ENCODE data around the gene MYL7.
"Not testable (repeated sequence)": the region's sequence is repeated elsewhere in the genome, so short reads cannot be mapped to it uniquely, and the experiment has no call there.

Gene MYL7

DNA sequence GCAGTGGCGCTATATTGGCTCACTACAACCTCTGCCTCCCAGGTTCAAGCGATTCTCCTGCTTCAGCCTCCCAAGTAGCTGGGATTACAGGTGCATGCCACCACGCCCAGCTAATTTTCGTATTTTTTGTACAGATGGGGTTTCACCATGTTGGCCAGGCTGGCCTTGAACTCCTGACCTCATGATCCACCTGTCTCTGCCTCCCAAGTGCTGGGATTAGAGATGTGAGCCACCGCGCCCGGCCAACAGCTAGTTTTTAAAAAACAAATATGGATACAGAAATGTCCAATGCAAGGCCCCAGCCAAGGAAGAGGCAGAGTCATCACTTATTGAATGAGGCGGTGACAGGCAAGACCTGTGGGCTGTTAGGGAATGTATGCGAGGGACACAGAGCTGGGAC, 30.8 kb upstream of the MYL7 start:
- not testable (repeated sequence) for DNase-seq

GRCh38 chr7:44167920-44168319, 26.8 kb upstream of the MYL7 start:
- no peak for DNase-seq

DNA sequence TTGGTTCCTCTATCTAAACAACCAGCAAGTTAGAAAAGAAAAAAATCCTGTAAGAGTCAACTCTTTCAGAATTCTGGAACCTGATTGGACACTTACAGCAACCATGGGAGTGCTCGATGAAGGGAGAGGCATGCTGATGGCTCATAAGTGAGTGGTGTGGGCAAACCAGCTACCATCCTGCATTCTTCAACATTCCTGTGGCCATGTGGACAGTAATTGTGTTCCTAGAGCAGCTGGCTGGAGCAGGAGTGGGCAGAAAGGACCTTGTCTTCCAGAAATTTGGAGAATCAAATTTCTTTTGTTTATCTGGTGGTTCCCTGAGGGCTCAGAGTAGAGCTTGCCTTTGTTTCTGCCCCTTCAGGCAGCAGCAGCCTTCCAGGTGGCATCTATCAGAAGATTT, 22.5 kb upstream of the MYL7 start:
- no peak for DNase-seq

GRCh38 chr7:44162785-44163395, 21.8 kb upstream of the MYL7 start:
- DNase-seq: no peak

DNA sequence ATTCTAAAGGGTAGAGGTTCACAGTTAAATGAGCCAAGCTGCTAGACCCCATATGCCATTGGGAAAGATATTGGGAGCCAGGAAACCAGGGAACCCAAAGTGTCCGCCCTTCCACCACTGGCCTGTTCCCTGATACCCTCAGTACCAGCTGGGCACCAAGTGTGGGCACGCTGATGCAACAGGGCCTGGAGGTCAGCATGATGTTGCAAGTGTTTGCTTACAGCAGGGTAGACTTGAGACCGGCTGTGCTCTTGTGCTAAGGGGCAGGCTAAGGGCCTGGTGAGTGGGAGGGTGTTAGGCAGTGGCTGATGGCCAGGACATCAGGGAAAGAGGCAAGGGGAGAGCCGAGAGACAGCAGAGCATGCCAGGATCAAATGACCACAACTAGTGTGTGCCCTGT, 21.0 kb upstream of the MYL7 start:
- no peak for DNase-seq

GRCh38 chr7:44161371-44161770, 20.2 kb upstream of the MYL7 start:
- DNase-seq: no peak

DNA sequence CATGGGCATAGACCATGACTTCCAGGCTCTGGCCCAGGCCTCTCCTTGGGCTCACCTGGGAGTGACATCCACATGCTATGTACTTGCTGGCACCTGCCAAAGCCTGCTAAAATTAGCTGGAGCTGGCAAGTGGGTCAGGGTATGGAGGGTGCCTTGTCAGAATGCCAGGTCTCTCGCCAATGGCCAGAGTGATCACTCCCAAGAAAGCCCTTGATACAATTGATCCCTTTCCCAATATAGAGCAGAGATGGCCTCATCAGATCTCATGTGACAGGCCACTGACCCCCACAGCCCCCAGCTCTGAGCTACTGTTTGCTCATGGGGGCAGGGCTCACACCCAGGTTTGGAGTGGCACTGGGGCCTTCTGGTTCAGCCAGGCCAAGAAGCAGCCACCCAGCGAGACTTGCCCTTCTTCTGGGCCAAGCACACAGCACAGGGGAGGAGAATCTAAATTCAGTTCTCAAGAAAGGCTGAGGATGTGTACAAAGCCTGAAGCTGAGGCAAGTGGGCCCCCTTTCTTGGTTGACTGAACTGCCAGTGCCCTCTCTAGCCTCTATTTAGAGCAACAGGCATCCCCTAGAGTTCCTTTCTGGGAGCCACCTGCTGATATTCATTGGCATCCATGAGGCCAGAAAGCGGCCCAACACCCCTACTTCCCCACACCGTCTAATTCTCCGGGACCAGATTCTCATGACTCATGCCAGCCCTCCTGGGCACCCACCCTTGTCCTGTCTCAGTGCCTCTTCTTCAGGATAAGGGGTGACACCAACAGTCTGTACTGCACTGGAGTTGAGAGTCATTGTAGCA, 18.9 kb upstream of the MYL7 start:
- DNase-seq: no peak

DNA sequence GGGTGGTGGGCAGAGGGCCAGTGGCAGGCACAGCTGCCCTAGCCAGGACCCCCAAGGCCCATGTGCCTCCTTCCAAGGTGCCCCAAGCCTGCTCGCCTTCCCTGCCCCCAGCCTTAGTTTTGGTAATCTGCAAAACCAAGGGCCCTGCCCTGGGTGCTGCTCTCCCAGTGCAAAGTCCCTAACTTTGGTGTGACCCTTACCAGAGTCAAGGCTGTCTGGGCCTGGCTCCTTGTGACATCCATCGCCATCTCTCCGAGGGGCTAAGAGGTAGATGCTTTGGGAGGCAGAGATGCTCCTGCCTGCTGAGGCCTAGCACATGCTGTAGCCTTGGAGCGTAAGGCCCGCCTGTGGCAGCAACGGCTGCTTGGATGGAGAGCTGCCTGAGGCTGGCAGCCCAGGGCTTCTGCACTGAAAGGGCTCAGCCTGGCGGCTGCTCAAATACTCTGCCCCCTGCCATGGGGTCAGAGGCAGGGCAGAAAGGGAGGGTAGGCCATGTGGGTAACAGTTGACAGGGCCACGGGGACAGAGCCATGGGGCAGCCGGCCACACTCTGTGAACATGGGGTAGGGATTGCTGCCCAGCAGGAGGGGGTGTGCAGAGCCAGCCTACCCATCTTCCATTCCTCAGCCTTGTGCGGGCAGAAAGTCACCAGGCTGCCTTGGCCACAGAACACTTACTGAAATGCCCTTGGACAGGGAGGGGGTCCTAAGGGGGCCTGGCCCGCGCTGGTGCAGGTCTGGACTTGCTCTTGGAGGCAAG, 17.9 kb upstream of the MYL7 start:
- DNase-seq: no peak

DNA sequence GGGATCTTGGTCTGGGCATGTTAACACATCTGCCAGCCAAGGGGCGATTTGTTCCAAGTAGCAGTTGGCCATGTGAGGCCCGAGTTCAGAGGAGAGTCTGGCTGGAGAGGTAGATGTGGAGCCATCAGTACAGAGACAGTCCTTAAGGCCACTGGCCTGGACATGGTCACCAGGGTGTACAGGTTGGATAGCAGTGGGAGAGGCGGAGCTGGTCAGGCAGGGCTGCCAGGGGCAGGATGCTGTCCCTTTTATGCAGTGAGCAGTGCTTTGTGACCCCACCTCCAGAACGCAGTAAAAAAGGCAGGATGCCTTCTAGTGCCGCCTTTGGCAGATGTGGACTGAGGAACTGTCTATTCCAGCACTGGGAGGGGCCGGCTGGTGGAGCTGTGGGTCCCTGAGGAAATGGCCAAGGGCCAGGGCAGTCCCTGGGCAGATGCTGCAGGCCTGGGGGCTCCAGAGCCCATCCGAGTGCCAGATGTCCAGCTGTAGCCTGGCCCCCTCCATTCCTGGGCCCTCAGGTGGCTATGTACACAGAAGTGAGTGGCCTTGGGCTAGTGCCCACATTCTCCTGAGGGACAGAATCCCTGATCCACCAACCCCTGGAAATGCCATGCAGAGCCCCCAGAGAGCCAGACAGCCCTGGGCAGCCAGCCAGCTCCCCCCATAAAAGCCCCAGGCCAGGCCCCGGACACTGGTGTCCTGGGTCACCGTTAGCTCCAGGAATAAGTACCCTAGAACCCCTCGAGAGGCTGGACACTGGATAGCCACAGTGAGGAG, 17.2 kb upstream of the MYL7 start:
- no peak for DNase-seq

GRCh38 chr7:44157116-44158080, 16.3 kb upstream of the MYL7 start:
- no peak for DNase-seq

GRCh38 chr7:44156453-44157010, 15.4 kb upstream of the MYL7 start:
- no peak for DNase-seq

- DNase-seq: no peak
Measured at GRCh38 chr7:44155191-44156185, 14.4 kb upstream of the MYL7 start.

DNA sequence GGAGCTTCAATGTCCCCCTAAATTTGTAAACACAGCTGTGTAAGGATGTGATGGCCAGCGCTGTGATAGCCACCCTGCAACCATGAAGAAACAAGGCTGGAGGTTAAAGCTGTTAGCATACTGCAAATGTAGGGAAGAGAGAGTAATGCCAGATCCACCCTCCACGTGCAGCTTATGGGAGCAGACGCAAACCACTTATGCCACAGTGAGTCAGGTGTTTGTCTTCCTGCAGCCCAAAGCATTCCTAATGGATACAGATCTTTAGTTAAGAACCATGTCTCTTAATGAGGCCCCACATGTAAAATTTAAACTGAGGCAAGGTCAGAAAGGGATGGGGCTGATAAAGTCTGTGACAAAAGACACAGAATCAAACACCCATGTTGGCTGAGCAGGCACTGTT, 13.6 kb upstream of the MYL7 start:
- DNase-seq: no peak

- no peak for DNase-seq
Measured at GRCh38 chr7:44153948-44154335, 12.8 kb upstream of the MYL7 start.

DNA sequence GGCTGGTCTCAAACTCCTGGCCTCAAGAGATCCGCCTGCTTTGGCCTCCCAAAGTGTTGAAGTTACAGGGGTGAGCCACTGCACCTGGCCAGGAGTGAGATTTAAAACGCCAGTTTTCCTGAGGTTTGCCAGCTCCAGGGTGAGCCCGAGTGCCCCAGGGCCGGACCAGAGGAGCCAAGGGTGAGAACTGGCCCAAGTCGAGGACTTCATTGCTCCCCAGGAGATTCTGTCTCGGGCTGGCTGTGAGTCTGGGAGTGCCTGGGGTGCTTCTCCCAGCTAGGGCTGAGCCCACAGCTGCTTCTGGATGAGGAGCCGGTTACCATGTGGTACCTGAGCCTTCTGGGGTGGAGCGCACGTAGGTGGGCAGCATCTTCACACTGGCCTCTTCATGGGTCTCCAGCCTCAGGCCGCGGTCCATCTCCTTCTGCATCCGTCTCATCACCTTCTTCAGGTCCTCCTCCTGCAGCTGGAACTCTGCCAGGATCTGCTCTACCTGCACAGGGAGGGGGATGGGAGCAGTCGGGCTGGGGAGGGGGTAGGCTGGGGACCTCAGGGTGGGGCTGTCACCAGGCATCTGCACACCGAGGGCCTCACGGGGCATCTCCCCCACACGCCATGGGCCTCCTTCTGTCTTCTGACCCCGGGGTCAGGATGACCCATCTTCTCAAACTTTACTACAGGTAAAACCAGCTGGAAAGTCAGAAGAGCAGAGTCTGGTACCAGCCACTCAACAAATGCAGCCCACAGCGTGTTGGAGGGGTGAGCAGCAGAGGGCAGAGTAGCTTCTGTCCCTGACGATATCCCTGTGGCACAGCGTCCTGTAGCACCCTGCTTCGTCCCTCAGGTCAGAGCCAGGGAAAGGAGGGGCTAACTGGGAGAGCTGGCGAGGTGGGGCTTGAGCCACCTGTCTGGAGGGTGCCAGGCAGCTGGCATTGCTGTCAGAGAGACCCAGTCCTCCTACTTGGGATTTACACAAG, 12.1 kb upstream of the MYL7 start:
- DNase-seq: no peak

GRCh38 chr7:44151956-44152355, 10.8 kb upstream of the MYL7 start:
- no peak for DNase-seq

GRCh38 chr7:44150966-44151941, 10.1 kb upstream of the MYL7 start:
- no peak for DNase-seq

DNA sequence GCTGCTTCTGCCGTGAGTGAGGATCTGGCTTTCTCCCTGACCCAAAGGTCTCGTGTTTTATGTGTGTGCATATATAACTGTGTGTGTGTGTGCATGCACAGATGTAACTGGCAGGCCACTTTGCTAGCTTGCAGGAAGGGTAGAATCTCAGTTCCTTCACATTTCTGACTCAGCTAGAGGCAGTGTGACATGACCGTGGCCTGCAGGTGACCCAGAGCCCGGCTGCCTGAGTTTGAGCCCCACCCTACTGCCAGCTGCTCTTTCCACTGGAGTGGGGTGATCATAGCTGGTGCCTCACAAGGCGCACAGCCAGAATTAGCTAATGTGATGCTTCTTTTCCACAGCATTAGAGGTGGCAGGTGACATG, 9.3 kb upstream of the MYL7 start:
- DNase-seq: no peak

Measured in CD4-positive, alpha-beta T cell treated with Interleukin-4 for 4 hours (primary cell).